ENCODE results near the gene ADAMTSL2. TPM values are rescaled to one million over a fixed set of nuclear protein-coding genes. Genes with fewer than 3 reads are reported as not detected.

The ADAMTSL2 gene
- polyA plus RNA-seq, 1 of the 3 experiments (the other 2 are of a cell fraction) = 0.21 TPM

GRCh38 chr9:133518706-133519449 is 15.6 kb upstream of the ADAMTSL2 start:
- no peak overlapping the region; a peak in 1 of 4 replicates for H3K27ac ChIP-seq (ENCODE audit: low read depth in 2 of 2, low read length in 1 of 2)
- ChIA-PET POLR2A (no interaction called here), CTCF (interaction anchor here (1.0 to 1.2 kb wide), 2 partner anchors 14 to 41 kb away, joined by 3 to 4 read pairs; no protein-coding TSS in a partner anchor)
- no peaks in the 10 kb centered on the region for H3K79me2 ChIP-seq (ENCODE audit: insufficient read depth)
- no peak overlapping the region for H3K4me3 ChIP-seq (ENCODE audit: low read depth in 2 of 2, low read length in 1 of 2)
- H3K9me2 ChIP-seq = no peaks in the 10 kb centered on the region
- H3K4me1 ChIP-seq (ENCODE audit: control insufficient read depth in 1 of 2, insufficient read depth in 2 of 2, low read depth in 1 of 2, low read length in 1 of 2) = peaks cover 0 to 79% of the 10 kb centered on the region in 2 experiments; a peak in 1 of 4 replicates
- no peak overlapping the region for H3K9ac ChIP-seq
- no peak for DNase-seq
- no peak for TF ChIP-seq ZBTB33 (IDR thresholded peaks at IDR 0.05; ENCODE audit: borderline replicate concordance, low read depth)
- TF ChIP-seq PBX3 (IDR thresholded peaks at IDR 0.05) = no peak
- TF ChIP-seq CHD2 (IDR thresholded peaks at IDR 0.05; ENCODE audit: low read length, partially characterized antibody) = no peak
- no peaks in the 10 kb centered on the region for H4K20me1 ChIP-seq (ENCODE audit: insufficient read depth)
- H3K4me2 ChIP-seq = no peak overlapping the region
- no peak overlapping the region for H2AFZ ChIP-seq (ENCODE audit: low read depth)
- no peaks in the 10 kb centered on the region for H3F3A ChIP-seq (replicated peaks; ENCODE audit: insufficient read depth)
- no peaks in the 10 kb centered on the region for H3K27me3 ChIP-seq (ENCODE audit: insufficient read depth)
- WGBS (ENCODE audit: low lambda C conversion rate) = 65% methylated on average over 16 of the region's 27 CpGs
- no peaks in the 10 kb centered on the region for H3K9me3 ChIP-seq
- H3K36me3 ChIP-seq (replicated peaks in 1 of 2; ENCODE audit: control insufficient read depth in 1 of 2, insufficient read depth in 2 of 2, low read length in 1 of 2) = no peaks in the 10 kb centered on the region

GRCh38 chr9:133519693-133520092 is 14.8 kb upstream of the ADAMTSL2 start:
- no peak overlapping the region for H3K4me2 ChIP-seq
- no peak overlapping the region for H3K9ac ChIP-seq
- no peak overlapping the region for H2AFZ ChIP-seq (ENCODE audit: low read depth)
- no peak for TF ChIP-seq RCOR1 (IDR thresholded peaks at IDR 0.05; ENCODE audit: low read length)
- TF ChIP-seq ZBTB33 (IDR thresholded peaks at IDR 0.05; ENCODE audit: borderline replicate concordance, low read depth) = no peak
- TF ChIP-seq REST (IDR thresholded peaks at IDR 0.05; ENCODE audit: low read depth, low read length) = no peak
- TF ChIP-seq RFX5 (IDR thresholded peaks at IDR 0.05; ENCODE audit: low read length) = no peak
- TF ChIP-seq EZH2phosphoT487 (IDR thresholded peaks at IDR 0.05; ENCODE audit: borderline replicate concordance, low read depth) = no peak
- no peak for TF ChIP-seq MEF2A (IDR thresholded peaks at IDR 0.05; ENCODE audit: borderline replicate concordance, low read depth)
- no peak for TF ChIP-seq FOXM1 (IDR thresholded peaks at IDR 0.05; ENCODE audit: low read depth)
- TF ChIP-seq MXI1 (IDR thresholded peaks at IDR 0.05; ENCODE audit: low read depth, low read length) = no peak
- no peak overlapping the region for H3K27ac ChIP-seq (ENCODE audit: low read depth in 2 of 2, low read length in 1 of 2)
- no peaks in the 10 kb centered on the region for H3K36me3 ChIP-seq (replicated peaks in 1 of 2; ENCODE audit: control insufficient read depth in 1 of 2, insufficient read depth in 2 of 2, low read length in 1 of 2)
- H3K79me2 ChIP-seq (ENCODE audit: insufficient read depth) = no peaks in the 10 kb centered on the region
- CTCF ChIA-PET = no interaction called here
- no peaks in the 10 kb centered on the region for H3K9me3 ChIP-seq
- no peaks in the 10 kb centered on the region for H3F3A ChIP-seq (replicated peaks; ENCODE audit: insufficient read depth)
- no peak for DNase-seq
- POLR2A ChIA-PET = no interaction called here
- H3K27me3 ChIP-seq (ENCODE audit: insufficient read depth) = no peaks in the 10 kb centered on the region
- peaks cover 0 to 80% of the 10 kb centered on the region in 2 experiments; a peak in 1 of 4 replicates for H3K4me1 ChIP-seq (ENCODE audit: control insufficient read depth in 1 of 2, insufficient read depth in 2 of 2, low read depth in 1 of 2, low read length in 1 of 2)
- WGBS (ENCODE audit: low lambda C conversion rate) = 48% methylated on average over 7 of the region's 7 CpGs
- H3K9me2 ChIP-seq = no peaks in the 10 kb centered on the region
- H3K4me3 ChIP-seq (ENCODE audit: low read depth in 2 of 2, low read length in 1 of 2) = no peak overlapping the region
- no peaks in the 10 kb centered on the region for H4K20me1 ChIP-seq (ENCODE audit: insufficient read depth)

All from SK-N-SH (cell line).